Measurements from ENCODE around the gene PLCD3. TPM values are rescaled to one million over a fixed set of nuclear protein-coding genes. Genes with fewer than 3 reads are reported as not detected.
A peak's percentile ranks its signal among the peaks of the same experiment; 100 is the strongest.
"Not testable (repeated sequence)": the region's sequence is repeated elsewhere in the genome, so short reads cannot be mapped to it uniquely, and the experiment has no call there.

The PLCD3 gene
- total RNA-seq, 2 experiments from 2014 or later = 2.7 to 3.8 TPM

DNA sequence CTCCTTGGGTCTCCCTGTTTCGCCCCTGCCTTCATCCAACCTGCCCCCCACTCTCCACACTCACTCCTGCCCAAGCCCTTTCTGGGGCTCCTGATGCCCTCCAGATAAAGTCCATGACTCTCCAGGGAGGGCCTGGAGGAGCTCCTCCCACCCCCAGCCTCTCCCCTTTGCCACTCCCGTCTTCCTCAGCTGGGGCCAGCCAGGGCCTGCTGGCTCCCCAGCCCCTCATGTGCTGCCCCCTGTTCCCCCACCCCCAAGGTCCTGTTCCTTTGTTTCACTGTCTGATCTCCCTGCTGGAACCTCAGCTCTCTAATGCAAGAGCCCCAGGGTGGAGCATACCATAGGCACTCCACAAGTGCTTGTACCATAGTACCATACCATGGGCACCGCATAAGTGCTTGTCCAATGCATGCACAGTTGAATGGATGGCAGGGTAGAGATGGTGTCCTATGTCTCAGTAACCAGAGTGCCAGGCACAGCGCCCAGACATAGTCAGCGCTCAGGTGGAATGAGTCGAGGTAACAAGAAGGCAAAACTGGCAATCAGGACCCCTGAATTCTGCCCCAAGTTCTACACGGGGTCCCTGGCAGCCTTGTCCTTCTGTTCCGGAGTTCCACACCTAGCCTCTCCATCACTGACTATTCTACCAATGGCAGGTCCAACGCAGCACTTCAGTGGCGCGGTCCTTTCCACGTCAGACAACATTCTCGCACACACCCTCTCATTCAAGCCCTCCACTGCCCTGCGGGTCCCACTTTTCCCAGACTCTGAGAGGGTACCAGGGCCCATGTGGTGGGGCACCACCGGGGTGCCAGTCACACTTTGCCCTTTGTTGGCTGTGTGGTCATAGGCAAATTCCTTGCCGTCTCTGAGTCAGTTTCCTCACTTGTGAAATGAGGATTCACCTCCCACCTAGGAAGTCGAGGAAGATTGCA is 1.4 kb downstream of the PLCD3 start:
- no peak overlapping the region for H3K27ac Mint-ChIP-seq
- no peak for DNase-seq
- H3K4me3 Mint-ChIP-seq = peak overlapping the region; percentile 4
- no peaks in the 10 kb centered on the region for H3K36me3 Mint-ChIP-seq
- no peaks in the 10 kb centered on the region for H3K9me3 Mint-ChIP-seq
- peaks cover 6% of the 10 kb centered on the region for H3K27me3 Mint-ChIP-seq
- H3K4me1 Mint-ChIP-seq = peaks cover 6% of the 10 kb centered on the region

DNA sequence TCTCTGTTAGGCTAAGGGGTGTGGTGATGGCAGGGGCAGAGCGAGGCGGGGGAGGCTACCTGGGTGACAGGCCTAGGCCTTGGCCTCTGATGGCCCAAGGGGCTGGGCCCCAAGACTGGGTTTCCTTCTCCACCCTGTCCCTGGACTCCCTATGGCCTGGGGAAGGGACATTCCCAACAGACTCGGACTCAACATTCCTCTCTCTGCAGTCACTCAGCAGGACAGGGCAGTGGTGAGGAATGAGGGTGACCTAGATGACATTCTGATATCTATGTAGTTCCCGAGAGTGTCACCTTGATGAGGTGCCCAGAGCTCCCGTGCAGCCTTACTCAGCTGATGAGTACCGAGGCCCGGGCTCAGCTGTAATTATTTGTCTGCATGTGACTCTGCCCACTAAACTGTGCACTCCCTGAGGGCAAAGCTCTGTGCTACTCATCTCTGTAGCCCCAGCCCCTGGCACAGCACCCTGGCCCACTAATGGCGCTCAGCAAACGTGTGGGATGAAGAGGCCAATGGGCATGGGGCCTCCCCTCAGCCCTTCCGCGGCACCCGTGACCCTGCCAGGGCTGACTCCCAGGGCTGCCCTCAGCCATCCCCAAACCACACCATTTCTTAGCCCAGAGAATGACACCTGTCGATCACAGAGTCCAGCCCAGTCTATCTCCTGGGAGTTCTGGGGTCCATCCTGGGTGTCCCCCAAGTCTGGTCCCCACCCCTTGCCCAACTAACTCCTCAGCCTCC is 2.2 kb downstream of the PLCD3 start:
- Mint-ChIP-seq H3K36me3 (no peaks in the 10 kb centered on the region), H3K27me3 (peaks cover 6% of the 10 kb centered on the region), H3K27ac (no peak overlapping the region), H3K4me3 (no peak overlapping the region), H3K9me3 (no peaks in the 10 kb centered on the region), H3K4me1 (peaks cover 5% of the 10 kb centered on the region)
- DNase-seq = no peak

DNA sequence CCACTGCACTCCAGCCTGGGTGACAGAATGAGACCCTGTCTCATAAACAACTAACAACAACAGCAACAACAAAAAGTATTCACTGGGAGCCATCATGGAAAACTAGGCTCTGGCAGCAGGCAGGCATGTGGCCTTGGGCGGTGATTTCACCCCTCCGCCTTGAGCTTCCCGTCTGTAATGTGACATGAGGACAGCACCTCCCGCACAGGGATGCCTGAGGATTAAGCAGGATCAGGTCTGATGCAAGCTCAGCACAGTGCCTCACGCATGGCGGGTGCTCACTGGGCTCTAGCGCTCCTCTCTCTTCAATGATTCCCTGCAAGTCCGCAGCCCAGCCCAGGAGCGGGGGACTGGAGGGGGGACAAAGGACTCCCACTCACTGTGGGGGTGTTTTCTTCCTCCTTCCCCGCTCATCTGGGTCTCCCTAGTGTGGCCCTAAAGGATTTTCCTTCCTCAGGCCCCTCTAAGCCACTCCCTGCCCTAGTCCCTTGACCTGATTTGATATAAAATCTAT is 2.8 kb downstream of the PLCD3 start:
- no peak overlapping the region for H3K4me3 Mint-ChIP-seq
- H3K36me3 Mint-ChIP-seq = no peaks in the 10 kb centered on the region
- DNase-seq = no peak

DNA sequence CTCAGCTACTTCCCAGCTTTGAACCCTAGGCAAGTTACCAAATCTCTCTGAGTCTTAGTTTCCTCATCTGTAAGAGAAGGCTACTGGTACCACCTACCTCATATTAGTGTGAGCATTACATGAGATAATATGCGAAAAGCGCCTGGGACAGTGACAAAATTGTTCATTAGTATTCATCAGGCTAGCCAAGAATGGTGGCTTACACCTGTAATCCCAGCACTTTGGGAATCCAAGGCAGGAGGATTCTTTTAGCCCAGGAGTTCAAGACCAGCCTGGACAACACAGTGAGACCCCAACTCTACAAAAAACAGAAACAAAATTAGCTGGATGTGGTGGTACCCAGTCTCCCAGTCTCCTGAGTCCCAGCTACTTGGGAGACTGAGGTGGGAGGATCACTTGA is 3.3 kb downstream of the PLCD3 start:
- H3K36me3 Mint-ChIP-seq = no peaks in the 10 kb centered on the region
- H3K9me3 Mint-ChIP-seq = no peaks in the 10 kb centered on the region
- no peak overlapping the region for H3K4me3 Mint-ChIP-seq
- peaks cover 4% of the 10 kb centered on the region for H3K4me1 Mint-ChIP-seq
- H3K27ac Mint-ChIP-seq = no peak overlapping the region
- no peak for DNase-seq
- peaks cover 6% of the 10 kb centered on the region for H3K27me3 Mint-ChIP-seq

More for the DNA sequence above, 2.8 kb downstream of the PLCD3 start:
- peaks cover 4% of the 10 kb centered on the region for H3K4me1 Mint-ChIP-seq
- H3K27ac Mint-ChIP-seq = no peak overlapping the region
- H3K9me3 Mint-ChIP-seq = no peaks in the 10 kb centered on the region
- peaks cover 6% of the 10 kb centered on the region for H3K27me3 Mint-ChIP-seq

DNA sequence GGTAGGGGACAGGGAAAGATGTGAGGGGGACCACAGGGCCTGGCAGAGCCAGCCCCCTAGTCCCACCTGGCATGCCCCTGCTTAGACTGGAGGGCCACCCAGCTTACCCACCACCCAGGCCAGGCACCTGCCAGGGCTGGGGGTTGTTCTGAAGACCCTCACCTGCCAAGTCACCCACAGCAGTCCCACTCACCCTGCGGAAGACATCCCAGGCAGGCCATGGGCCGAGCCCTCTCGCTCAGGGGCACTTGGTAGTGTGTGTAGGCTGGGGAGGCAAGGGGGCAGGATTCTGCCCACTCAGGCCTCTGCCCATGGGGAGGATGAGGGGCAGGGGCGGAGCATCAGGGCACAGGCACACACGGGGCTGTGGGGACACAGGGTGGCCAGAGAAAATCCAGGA is 4.0 kb downstream of the PLCD3 start:
- H3K4me3 Mint-ChIP-seq = no peak overlapping the region
- no peaks in the 10 kb centered on the region for H3K36me3 Mint-ChIP-seq
- peaks cover 2% of the 10 kb centered on the region for H3K4me1 Mint-ChIP-seq
- H3K9me3 Mint-ChIP-seq = no peaks in the 10 kb centered on the region
- no peak overlapping the region for H3K27ac Mint-ChIP-seq
- peaks cover 6% of the 10 kb centered on the region for H3K27me3 Mint-ChIP-seq
- DNase-seq = no peak

DNA sequence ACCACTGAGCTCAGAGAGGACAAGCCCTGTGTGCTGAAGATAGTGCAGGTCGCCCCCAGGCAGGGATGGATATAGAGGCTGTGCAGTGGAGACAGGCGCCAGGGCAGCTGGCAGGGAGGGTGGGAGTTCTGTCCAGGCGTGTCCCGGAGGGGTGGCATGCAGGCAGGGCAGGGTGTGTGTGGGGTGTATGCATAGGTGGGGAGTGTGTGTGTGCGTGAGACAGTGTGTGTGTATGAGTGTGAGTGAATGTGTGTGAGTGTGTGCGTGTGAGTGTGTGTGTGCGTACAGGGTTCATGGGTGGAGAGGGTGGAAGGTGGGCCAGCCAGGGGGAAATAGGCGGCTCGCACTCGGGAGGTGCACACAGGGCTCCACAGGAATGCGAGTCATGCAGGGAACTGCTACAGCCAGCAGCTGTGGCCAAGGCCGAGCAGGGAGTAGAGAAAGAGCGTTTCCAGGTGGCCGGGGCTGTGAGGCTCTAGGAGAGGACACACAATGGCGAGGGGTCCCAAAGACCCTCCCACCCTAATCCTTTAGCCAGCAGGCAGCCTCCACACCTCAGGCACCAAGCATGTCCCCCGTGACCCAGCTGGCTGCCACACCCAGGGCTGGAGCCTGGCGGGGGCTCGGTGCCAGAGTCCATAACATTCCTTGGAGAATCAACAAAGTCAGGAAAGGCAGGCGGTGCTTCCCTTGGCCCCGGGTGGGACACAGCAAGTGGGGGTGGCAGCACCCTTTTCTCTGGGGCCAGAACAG is 4.6 kb downstream of the PLCD3 start:
- H3K36me3 Mint-ChIP-seq = no peaks in the 10 kb centered on the region
- no peak overlapping the region for H3K4me3 Mint-ChIP-seq
- H3K4me1 Mint-ChIP-seq = peaks cover 2% of the 10 kb centered on the region
- H3K27ac Mint-ChIP-seq = no peak overlapping the region
- no peak for DNase-seq
- peaks cover 6% of the 10 kb centered on the region for H3K27me3 Mint-ChIP-seq
- no peaks in the 10 kb centered on the region for H3K9me3 Mint-ChIP-seq

DNA sequence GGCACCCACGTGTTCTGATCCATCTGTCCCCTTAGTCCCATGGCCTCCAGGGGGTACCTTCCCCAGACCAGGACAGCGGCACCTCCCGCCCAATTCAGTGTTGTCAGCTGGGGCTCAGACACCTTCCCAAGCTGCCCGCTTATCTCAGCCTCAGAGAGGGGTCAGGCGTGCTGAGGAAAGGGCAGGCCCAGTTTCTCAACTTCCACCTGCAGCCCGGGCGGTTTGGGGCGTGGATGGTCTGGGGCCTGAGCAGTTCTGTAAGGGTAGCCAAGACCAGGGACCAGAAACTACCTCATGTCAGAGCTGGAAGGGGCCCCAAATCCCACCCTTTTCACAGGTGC is 5.1 kb downstream of the PLCD3 start:
- Mint-ChIP-seq H3K36me3 (no peaks in the 10 kb centered on the region), H3K27me3 (peaks cover 6% of the 10 kb centered on the region), H3K27ac (no peak overlapping the region), H3K4me3 (no peak overlapping the region), H3K9me3 (no peaks in the 10 kb centered on the region), H3K4me1 (peaks cover 2% of the 10 kb centered on the region)
- DNase-seq = no peak

- no peak overlapping the region for H3K4me3 Mint-ChIP-seq
- no peaks in the 10 kb centered on the region for H3K9me3 Mint-ChIP-seq
- H3K4me1 Mint-ChIP-seq = no peaks in the 10 kb centered on the region
- H3K27me3 Mint-ChIP-seq = peaks cover 8% of the 10 kb centered on the region
- H3K27ac Mint-ChIP-seq = no peak overlapping the region
- H3K36me3 Mint-ChIP-seq = no peaks in the 10 kb centered on the region
- DNase-seq = no peak
Measured at GRCh38 chr17:45125509-45125908, 6.8 kb downstream of the PLCD3 start.

DNA sequence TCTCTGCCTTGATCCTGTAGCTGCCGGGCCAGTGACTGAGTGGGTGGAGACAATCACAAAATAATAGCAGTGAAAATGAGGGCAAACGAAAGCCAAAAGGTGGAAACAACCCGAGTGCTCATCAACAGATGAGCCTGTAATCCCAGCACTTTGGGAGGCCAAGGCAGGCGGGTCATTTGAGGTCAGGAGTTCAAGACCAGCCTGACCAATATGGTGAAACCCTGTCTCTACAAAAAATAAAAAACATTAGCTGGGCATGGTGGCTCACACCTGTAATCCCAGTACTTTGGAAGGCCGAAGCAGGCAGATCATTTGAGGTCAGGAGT is 7.6 kb downstream of the PLCD3 start:
- H3K27me3 Mint-ChIP-seq = peaks cover 13% of the 10 kb centered on the region
- DNase-seq, H3K4me1 Mint-ChIP-seq, H3K27ac Mint-ChIP-seq, H3K4me3 Mint-ChIP-seq, H3K9me3 Mint-ChIP-seq, H3K36me3 Mint-ChIP-seq: not testable (repeated sequence)

DNA sequence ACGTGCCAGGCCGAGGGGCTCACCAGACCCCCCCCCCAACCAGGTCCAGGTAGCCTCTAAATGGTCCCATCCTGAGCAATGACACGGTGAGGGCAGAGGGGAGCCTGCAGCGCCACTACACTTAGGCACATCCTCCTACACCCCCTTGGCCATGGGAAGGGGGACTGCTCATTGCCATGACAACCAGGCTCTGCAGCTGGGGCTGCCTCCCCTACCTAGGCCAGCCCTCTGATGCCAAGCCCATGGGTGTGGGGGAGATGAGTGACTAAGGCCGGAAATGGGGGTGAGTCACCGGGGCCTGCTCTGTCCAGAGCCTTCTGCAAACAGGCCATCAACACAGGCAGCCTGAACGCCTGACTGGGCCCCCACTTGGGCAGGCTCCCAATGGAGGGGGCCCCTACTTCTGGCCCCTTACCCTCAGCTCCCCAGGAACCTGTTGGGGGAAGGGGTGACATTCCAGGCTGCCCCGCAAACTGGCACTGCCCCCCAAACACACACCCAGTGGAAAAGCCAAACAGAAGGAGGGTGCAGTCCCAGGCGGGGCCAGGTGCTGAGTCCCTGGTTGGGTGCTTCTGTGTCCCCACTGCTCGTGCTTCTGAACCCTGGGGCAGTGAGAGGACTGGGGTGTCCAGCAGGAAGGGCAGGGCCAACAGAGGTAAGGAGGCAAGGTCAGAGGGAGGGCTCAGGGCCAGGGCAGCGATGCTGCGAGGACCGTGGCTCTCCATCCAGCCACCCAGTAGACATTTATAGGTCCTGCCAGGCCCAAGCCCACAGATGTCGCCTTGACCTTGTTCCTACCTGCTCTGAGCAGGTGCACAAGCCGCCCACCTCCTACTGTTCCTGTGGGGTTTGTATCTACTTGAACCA is 8.2 kb downstream of the PLCD3 start:
- H3K9me3 Mint-ChIP-seq = no peaks in the 10 kb centered on the region
- no peaks in the 10 kb centered on the region for H3K4me1 Mint-ChIP-seq
- H3K27ac Mint-ChIP-seq = no peak overlapping the region
- DNase-seq = no peak
- no peaks in the 10 kb centered on the region for H3K36me3 Mint-ChIP-seq
- no peak overlapping the region for H3K4me3 Mint-ChIP-seq
- H3K27me3 Mint-ChIP-seq = peaks cover 14% of the 10 kb centered on the region

GRCh38 chr17:45123076-45123770 is 9.1 kb downstream of the PLCD3 start:
- H3K4me1 Mint-ChIP-seq = no peaks in the 10 kb centered on the region
- no peak overlapping the region for H3K4me3 Mint-ChIP-seq
- no peak overlapping the region for H3K27ac Mint-ChIP-seq
- DNase-seq = no peak
- H3K27me3 Mint-ChIP-seq = peaks cover 14% of the 10 kb centered on the region
- H3K9me3 Mint-ChIP-seq = no peaks in the 10 kb centered on the region
- H3K36me3 Mint-ChIP-seq = no peaks in the 10 kb centered on the region

DNA sequence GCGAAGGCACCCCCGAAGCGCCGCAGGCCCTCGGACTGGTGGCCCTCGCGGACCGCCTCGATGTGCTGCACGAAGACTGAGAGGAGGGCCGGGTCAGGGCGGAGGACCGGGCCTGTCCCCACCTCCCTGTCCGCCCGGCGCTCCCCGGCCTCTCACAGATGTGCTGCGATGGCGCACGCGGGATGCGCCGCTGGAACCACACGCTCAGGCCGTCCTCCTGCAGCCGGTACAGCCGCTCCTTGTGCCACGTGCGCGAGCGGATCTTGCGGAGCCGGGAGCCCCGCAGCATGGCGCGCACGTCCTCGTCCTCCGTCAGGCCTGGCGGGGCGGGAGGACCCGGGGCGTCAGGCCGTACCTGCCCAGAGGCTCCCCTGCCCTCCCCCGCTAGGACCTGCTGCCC is 11.3 kb downstream of the PLCD3 start:
- no peak for DNase-seq
- Mint-ChIP-seq H3K27ac (no peak overlapping the region), H3K9me3 (no peaks in the 10 kb centered on the region)

GRCh38 chr17:45120558-45120957 is 11.8 kb downstream of the PLCD3 start:
- no peak overlapping the region for H3K27ac Mint-ChIP-seq
- no peaks in the 10 kb centered on the region for H3K4me1 Mint-ChIP-seq

More for the DNA sequence above, 11.3 kb downstream of the PLCD3 start:
- Mint-ChIP-seq H3K4me1 (no peaks in the 10 kb centered on the region), H3K36me3 (no peaks in the 10 kb centered on the region), H3K4me3 (no peak overlapping the region), H3K27me3 (peaks cover 14% of the 10 kb centered on the region)

DNA sequence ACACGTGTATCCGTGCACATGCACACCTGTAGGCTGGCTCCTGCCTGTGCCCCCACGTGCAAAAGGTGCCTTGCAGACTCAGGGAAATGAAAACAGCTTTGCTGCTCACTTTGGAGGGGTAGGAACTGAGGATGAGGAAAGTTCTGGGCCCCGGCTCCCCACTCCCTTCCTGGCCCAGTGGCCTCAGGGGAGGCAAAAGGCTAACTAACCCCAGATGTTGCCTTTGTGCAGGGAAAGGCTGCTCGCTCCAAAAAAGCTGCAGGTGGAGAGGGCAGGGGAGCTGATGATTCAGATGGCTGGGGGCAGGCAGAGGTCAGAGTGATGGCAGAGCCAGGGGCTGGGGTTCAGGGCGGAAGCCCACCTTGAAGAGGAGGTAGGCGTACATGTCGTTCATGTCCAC is 12.4 kb downstream of the PLCD3 start:
- H3K9me3 Mint-ChIP-seq = no peaks in the 10 kb centered on the region
- H3K4me1 Mint-ChIP-seq = no peaks in the 10 kb centered on the region
- H3K27ac Mint-ChIP-seq = no peak overlapping the region
- H3K4me3 Mint-ChIP-seq = no peak overlapping the region
- H3K36me3 Mint-ChIP-seq = no peaks in the 10 kb centered on the region
- DNase-seq = no peak
- peaks cover 14% of the 10 kb centered on the region for H3K27me3 Mint-ChIP-seq

More at GRCh38 chr17:45120558-45120957, 11.8 kb downstream of the PLCD3 start:
- H3K4me3 Mint-ChIP-seq = no peak overlapping the region
- no peak for DNase-seq
- H3K27me3 Mint-ChIP-seq = peaks cover 14% of the 10 kb centered on the region
- no peaks in the 10 kb centered on the region for H3K36me3 Mint-ChIP-seq
- no peaks in the 10 kb centered on the region for H3K9me3 Mint-ChIP-seq
